AG04450 (cell line): Measurements from ENCODE around the gene OPHN1. TPM values are rescaled to one million over a fixed set of nuclear protein-coding genes. Genes with fewer than 3 reads are reported as not detected.

Source experiments
- CTCF ChIA-PET: fragments of 300-600, 350-600 bp; formaldehyde crosslinking; extraction: SDS; loops from one replicate; lab custom pipeline; 2022; ENCODE audit warnings: antibody characterized with exemption, inconsistent platforms; lab: Charles Lee
- POLR2A ChIA-PET: fragments of 350-600 bp; formaldehyde crosslinking; extraction: SDS; loops from one replicate; lab custom pipeline; 2021; ENCODE audit warnings: antibody characterized with exemption, inconsistent platforms; lab: Yijun Ruan, JAX
- DNase-seq: peaks from one replicate; pipeline ENCODE4 v3.0.0-alpha.2; 2011; ENCODE audit warnings: low read depth, low spot score
- H3K27ac ChIP-seq: one replicate; pipeline ENCODE4 v1.5.1; 2012; ENCODE audit warnings: low read depth, low read length, control low read depth
- H3K27me3 ChIP-seq: one replicate; pipeline ENCODE4 v1.6.0; 2012; ENCODE audit warnings: low read length; ENCODE audit not compliant: control insufficient read depth, insufficient read depth
- H3K4me3 ChIP-seq: 2 replicates; pipeline ENCODE4 v1.5.1; 2011; ENCODE audit warnings: mild to moderate bottlenecking, low read depth, low read length, control low read depth
- H3K9me3 ChIP-seq: 2 replicates; pipeline ENCODE4 v1.5.1; 2012; ENCODE audit warnings: low read length; ENCODE audit not compliant: control insufficient read depth, insufficient read depth
- polyA plus RNA-seq: library from polyadenylated mRNA; depleted of rRNA; stranded (reverse); fragments of >200 nt; gene quantifications from 2 replicates; pipeline ENCODE4 v1.2.3, GENCODE V29; 2011
- TF ChIP-seq, protein P1 (sequence below): IDR thresholded peaks from 2 replicates; pipeline ENCODE4 v1.5.1; 2011; ENCODE audit warnings: low read depth, low read length, control low read depth, inconsistent platforms

The OPHN1 gene
- polyA plus RNA-seq, 1 experiment: 6.7 TPM

DNA sequence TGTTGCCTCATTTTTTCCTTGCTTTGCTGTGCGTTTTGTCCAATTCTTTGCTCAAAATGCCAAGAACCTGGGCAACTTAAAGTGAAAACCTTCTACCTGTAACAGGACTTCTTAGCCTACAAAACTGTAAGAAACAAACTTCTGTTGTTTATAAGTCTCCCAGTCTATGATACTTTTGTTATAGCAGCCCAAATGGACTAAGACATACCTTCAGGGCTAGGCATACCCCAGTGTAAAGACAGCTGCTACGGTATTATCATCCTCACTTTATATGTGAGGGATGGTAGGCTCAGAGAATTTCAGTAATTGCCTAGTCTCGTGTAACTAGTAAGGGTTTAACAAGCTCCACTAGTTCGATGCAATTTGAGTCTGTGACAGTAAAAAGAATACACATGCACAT lies 6.0 kb upstream of the OPHN1 start:
- no peak overlapping the region for H3K4me3 ChIP-seq
- CTCF ChIA-PET: no interaction called here
- TF ChIP-seq, protein P1, sequence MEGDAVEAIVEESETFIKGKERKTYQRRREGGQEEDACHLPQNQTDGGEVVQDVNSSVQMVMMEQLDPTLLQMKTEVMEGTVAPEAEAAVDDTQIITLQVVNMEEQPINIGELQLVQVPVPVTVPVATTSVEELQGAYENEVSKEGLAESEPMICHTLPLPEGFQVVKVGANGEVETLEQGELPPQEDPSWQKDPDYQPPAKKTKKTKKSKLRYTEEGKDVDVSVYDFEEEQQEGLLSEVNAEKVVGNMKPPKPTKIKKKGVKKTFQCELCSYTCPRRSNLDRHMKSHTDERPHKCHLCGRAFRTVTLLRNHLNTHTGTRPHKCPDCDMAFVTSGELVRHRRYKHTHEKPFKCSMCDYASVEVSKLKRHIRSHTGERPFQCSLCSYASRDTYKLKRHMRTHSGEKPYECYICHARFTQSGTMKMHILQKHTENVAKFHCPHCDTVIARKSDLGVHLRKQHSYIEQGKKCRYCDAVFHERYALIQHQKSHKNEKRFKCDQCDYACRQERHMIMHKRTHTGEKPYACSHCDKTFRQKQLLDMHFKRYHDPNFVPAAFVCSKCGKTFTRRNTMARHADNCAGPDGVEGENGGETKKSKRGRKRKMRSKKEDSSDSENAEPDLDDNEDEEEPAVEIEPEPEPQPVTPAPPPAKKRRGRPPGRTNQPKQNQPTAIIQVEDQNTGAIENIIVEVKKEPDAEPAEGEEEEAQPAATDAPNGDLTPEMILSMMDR: no peak
- no peak overlapping the region for H3K27ac ChIP-seq
- POLR2A ChIA-PET: no interaction called here
- no peaks in the 10 kb centered on the region for H3K27me3 ChIP-seq
- H3K9me3 ChIP-seq: no peaks in the 10 kb centered on the region
- no peak for DNase-seq

DNA sequence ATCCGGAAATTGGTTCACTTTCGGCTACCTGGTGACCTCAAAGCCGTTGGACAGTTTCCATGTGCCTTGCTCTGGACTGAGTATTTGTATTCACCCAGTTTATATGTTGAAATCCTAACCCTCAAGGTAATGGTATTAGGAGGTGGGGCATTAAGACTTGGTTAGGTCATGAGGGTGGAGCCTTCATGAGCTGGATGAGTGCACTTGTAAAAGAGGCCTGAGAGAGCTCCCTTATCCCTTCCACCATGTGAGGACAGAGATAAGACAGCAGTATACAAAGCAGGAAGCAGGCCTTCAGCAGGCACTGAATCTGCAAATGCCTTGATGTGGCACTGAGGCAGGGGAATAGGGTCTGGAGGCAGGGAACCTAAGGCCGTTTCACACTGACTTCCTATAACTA lies 5.3 kb upstream of the OPHN1 start:
- POLR2A ChIA-PET: no interaction called here
- Histone ChIP-seq H3K27me3 (no peaks in the 10 kb centered on the region), H3K27ac (no peak overlapping the region), H3K4me3 (no peak overlapping the region), H3K9me3 (no peaks in the 10 kb centered on the region)
- TF ChIP-seq, protein P1: no peak
- no peak for DNase-seq
- CTCF ChIA-PET: interaction anchor here (0.9 kb wide), 1 partner anchor 92 kb away, joined by 3 read pairs; no protein-coding TSS in a partner anchor

DNA sequence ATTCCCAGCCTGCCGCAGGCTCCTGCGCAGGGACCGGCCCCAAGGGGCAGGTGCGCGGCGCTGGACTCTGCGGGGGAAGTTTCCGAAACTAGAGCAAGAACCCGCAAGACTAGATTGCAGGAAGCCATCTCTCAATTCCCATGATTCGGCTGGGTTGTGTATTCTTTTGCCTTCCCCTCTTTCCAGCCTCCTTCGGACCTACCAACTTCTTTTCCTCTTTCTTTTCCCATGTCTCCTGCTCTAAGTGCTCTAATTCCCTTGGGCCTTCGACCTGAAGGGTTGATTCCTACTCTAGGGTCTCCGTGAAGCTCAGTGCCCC lies 645 bp upstream of the OPHN1 start:
- CTCF ChIA-PET: no interaction called here
- Histone ChIP-seq H3K27ac (peak overlapping the region; percentile 81), H3K27me3 (no peaks in the 10 kb centered on the region), H3K9me3 (no peaks in the 10 kb centered on the region), H3K4me3 (peak overlapping the region; percentile 67)
- POLR2A ChIA-PET: interaction anchor here (1.2 kb wide), 1 partner anchor 148 kb away, joined by 3 read pairs; no protein-coding TSS in a partner anchor
- no peak for DNase-seq
- TF ChIP-seq, protein P1: no peak

DNA sequence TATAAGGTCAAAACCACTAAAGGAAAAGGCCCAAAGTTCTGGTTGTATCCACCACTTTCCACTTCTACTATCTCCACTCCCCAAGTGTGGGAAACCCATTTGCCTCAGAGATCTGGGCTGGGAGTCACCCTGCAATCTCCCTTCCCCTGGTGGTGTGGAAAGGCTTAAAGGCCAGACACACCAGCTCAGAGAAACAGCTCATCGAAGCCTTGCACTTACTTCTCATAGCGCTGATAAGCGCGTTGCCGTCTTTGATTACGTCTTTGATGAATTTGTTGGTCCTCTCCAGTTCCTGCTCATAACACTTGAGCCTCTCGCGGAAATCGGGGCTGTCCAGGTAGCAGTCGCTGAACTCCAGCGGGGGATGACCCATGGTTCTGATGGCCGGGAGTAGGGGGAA lies 647 bp downstream of the OPHN1 start:
- H3K9me3 ChIP-seq: no peaks in the 10 kb centered on the region
- POLR2A ChIA-PET: interaction anchor here (1.2 kb wide), 2 partner anchors 67 to 147 kb away, joined by 3 read pairs; no protein-coding TSS in a partner anchor
- H3K27me3 ChIP-seq: no peaks in the 10 kb centered on the region
- H3K27ac ChIP-seq: peak overlapping the region; percentile 57
- DNase-seq: no peak
- H3K4me3 ChIP-seq: peak overlapping the region; percentile 67
- TF ChIP-seq, protein P1: no peak; the same call in 1 of the 2 replicates
- CTCF ChIA-PET: interaction anchor here (0.6 to 1.2 kb wide), 2 partner anchors 30 to 236 kb away, joined by 4 read pairs; no protein-coding TSS in a partner anchor

DNA sequence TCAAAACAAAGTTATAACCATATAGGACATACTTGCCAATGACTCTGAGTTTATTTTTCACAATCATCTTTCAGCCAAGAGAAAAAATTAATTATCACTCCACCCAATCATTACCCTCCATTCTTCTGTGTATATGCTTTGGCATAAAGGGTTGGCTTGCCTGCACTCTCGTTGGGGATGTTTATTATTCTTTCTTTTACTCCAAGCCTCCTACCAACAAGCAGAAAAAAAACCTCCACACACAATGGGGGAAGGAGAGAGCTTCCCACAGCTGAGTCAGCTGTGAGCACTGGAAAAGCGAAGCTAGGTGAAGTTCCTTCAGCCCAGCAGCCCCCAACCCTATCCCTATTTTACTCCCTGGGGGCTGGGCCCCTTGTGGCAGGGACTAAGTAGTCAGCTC lies 1.5 kb downstream of the OPHN1 start:
- Histone ChIP-seq H3K27ac (no peak overlapping the region), H3K27me3 (no peaks in the 10 kb centered on the region), H3K9me3 (no peaks in the 10 kb centered on the region), H3K4me3 (peak overlapping the region; percentile 25; the same call in 1 of the 2 replicates)
- no peak for DNase-seq
- TF ChIP-seq, protein P1: no peak
- POLR2A ChIA-PET: interaction anchor here (1.2 kb wide), 1 partner anchor 66 kb away, joined by 3 read pairs; no protein-coding TSS in a partner anchor
- CTCF ChIA-PET: interaction anchor here (0.6 to 1.2 kb wide), 2 partner anchors 31 to 235 kb away, joined by 4 read pairs; no protein-coding TSS in a partner anchor
